Keratinocyte (primary cell): ENCODE results near the gene KATNA1. TPM values are rescaled to one million over a fixed set of nuclear protein-coding genes. Genes with fewer than 3 reads are reported as not detected.

Experiments used
- DNase-seq: peaks from one replicate; pipeline ENCODE4 v3.0.0-alpha.2; 2011; ENCODE audit warnings: low read depth, missing footprints, low spot score
- FAIRE-seq: peaks from 2 replicates; lab custom pipeline; 2011; peaks lifted over from hg19 to GRCh38; lab: Jason Lieb, UNC
- H2AFZ ChIP-seq: 2 replicates; pipeline ENCODE4 v1.6.0; 2012; ENCODE audit warnings: low read length, control low read depth, inconsistent platforms; ENCODE audit not compliant: control insufficient read depth
- H3K27ac ChIP-seq: 2 replicates; pipeline ENCODE4 v1.5.1; 2011; ENCODE audit warnings: low read length; ENCODE audit not compliant: control insufficient read depth, insufficient read depth
- H3K27me3 ChIP-seq: 3 replicates; pipeline ENCODE4 v1.6.0; 2011; ENCODE audit warnings: low read length; ENCODE audit not compliant: control insufficient read depth, insufficient read depth; ENCODE audit errors: extremely low read depth
- H3K36me3 ChIP-seq, 2 experiments: 2 replicates in 1 of 2; 3 replicates in 1 of 2; pipeline ENCODE4 v1.5.1; 2011; ENCODE audit warnings: low read length in 2 of 2, mild to moderate bottlenecking in 1 of 2; ENCODE audit not compliant: control insufficient read depth in 2 of 2, insufficient read depth in 2 of 2; ENCODE audit errors: extremely low read depth in 1 of 2
- H3K4me1 ChIP-seq: 3 replicates; pipeline ENCODE4 v1.5.1; 2011; ENCODE audit warnings: low read length; ENCODE audit not compliant: control insufficient read depth, insufficient read depth; ENCODE audit errors: extremely low read depth
- H3K4me2 ChIP-seq: 3 replicates; pipeline ENCODE4 v1.6.0; 2011; ENCODE audit warnings: low read depth, low read length; ENCODE audit not compliant: control insufficient read depth, insufficient read depth; ENCODE audit errors: extremely low read depth
- H3K4me3 ChIP-seq, 3 experiments: fragments of 200-600 bp in 1 of 3; sonication (generic) in 1 of 3; 2 replicates in 2 of 3; 3 replicates in 1 of 3; pipeline ENCODE4 v1.5.1; 2011 to 2016; ENCODE audit warnings: low read length in 3 of 3, mild to moderate bottlenecking in 3 of 3, control low read depth in 2 of 3, inconsistent platforms in 1 of 3, low read depth in 1 of 3, mixed read lengths in 1 of 3, mixed run types in 1 of 3, moderate library complexity in 1 of 3; ENCODE audit not compliant: control insufficient read depth in 2 of 3, insufficient read depth in 2 of 3; ENCODE audit errors: extremely low read depth in 1 of 3
- H3K79me2 ChIP-seq: 2 replicates; pipeline ENCODE4 v1.6.0; 2012; ENCODE audit warnings: low read length; ENCODE audit not compliant: control insufficient read depth, insufficient read depth
- H3K9ac ChIP-seq: 3 replicates; pipeline ENCODE4 v1.6.0; 2011; ENCODE audit warnings: low read length; ENCODE audit not compliant: control insufficient read depth, insufficient read depth; ENCODE audit errors: extremely low read depth
- H3K9me1 ChIP-seq: 3 replicates; pipeline ENCODE4 v1.6.0; 2011; ENCODE audit warnings: low read length; ENCODE audit not compliant: control insufficient read depth, insufficient read depth; ENCODE audit errors: extremely low read depth
- H3K9me3 ChIP-seq: 2 replicates; pipeline ENCODE4 v1.5.1; 2012; ENCODE audit warnings: low read depth, low read length; ENCODE audit not compliant: control insufficient read depth
- H4K20me1 ChIP-seq: 3 replicates; pipeline ENCODE4 v1.6.0; 2011; ENCODE audit warnings: low read length; ENCODE audit not compliant: control insufficient read depth, insufficient read depth; ENCODE audit errors: extremely low read depth
- EZH2 ChIP-seq: IDR thresholded peaks from one replicate; pipeline ENCODE4 v1.6.1; 2012; ENCODE audit warnings: inconsistent platforms, mild to moderate bottlenecking, low read length, moderate library complexity
- dilution Hi-C: fragments of 300-500 bp; cut with MboI; formaldehyde crosslinking; loops from one replicate; pipeline ENCODE4 v1.7.0; 2020; ENCODE audit warnings: low sequenced_read_pairs; ENCODE audit not compliant: extremely low pct_ligation_motif_present
- polyA plus RNA-seq, 5 experiments: library from polyadenylated mRNA; depleted of rRNA in 3 of 5; stranded (reverse) in 3 of 5; stranded (forward) in 1 of 5; unstranded in 1 of 5; fragments of >200 nt; gene quantifications; 1 replicate in 1 of 5; 2 replicates in 3 of 5; 3 replicates in 1 of 5; pipeline versions ENCODE4 v1.2.1 to v1.2.3, GENCODE V29; 2011 to 2012; ENCODE audit warnings: missing spikeins in 2 of 5, low read depth in 1 of 5, low replicate concordance in 1 of 5
- TF ChIP-seq, protein P1 (sequence below), 3 experiments: IDR thresholded peaks in 1 of 3; conservative IDR thresholded peaks in 1 of 3; optimal IDR thresholded peaks in 1 of 3; 2 replicates in 2 of 3; 3 replicates in 1 of 3; pipeline versions ENCODE3 to v1.5.1; 2011; ENCODE audit warnings: low read length in 3 of 3, mild to moderate bottlenecking in 3 of 3, moderate library complexity in 2 of 3, control low read depth in 1 of 3, inconsistent platforms in 1 of 3; ENCODE audit not compliant: insufficient read depth in 2 of 3; ENCODE audit errors: extremely low read depth in 1 of 3

KATNA1 gene
- polyA plus RNA-seq, 1 donor (not counting 4 experiments of a cell fraction or from before 2014, with no cell fraction given): 36.8 TPM

DNA sequence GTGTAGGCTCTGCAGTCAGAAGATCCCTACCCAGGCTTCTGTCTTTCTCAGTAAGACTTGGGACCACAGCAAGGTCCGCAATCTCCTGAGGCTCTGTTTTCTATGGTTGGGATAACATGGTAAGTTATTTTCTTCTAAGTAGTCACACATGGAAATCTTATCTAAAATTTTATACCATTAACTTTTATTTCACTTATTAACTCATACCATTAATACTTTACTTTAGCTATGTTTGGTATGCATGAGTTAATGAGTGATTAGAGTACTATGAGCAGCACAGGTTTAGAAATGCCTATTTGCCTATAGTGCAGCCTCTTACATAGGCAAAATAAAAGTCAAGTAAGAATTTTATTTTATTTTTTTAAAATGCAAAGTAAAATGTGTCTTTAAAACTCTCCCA, 55.1 kb downstream of the KATNA1 start:
- H3K36me3 ChIP-seq: peaks cover 8 to 16% of the 10 kb centered on the region in 2 experiments
- H3K9ac ChIP-seq: no peak overlapping the region
- no peaks in the 10 kb centered on the region for H3K27me3 ChIP-seq
- no peaks in the 10 kb centered on the region for H3K9me1 ChIP-seq
- dilution Hi-C loops: no loop called here
- no peak overlapping the region for H3K4me3 ChIP-seq
- TF ChIP-seq, protein P1, sequence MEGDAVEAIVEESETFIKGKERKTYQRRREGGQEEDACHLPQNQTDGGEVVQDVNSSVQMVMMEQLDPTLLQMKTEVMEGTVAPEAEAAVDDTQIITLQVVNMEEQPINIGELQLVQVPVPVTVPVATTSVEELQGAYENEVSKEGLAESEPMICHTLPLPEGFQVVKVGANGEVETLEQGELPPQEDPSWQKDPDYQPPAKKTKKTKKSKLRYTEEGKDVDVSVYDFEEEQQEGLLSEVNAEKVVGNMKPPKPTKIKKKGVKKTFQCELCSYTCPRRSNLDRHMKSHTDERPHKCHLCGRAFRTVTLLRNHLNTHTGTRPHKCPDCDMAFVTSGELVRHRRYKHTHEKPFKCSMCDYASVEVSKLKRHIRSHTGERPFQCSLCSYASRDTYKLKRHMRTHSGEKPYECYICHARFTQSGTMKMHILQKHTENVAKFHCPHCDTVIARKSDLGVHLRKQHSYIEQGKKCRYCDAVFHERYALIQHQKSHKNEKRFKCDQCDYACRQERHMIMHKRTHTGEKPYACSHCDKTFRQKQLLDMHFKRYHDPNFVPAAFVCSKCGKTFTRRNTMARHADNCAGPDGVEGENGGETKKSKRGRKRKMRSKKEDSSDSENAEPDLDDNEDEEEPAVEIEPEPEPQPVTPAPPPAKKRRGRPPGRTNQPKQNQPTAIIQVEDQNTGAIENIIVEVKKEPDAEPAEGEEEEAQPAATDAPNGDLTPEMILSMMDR (optimal IDR thresholded peaks at IDR 0.05 in 1 of 3, IDR thresholded peaks at IDR 0.05 in 1 of 3, conservative IDR thresholded peaks at IDR 0.05 in 1 of 3; ENCODE audit: extremely low read depth in 1 of 3, insufficient read depth in 2 of 3, low read length in 3 of 3): no peak
- TF ChIP-seq EZH2: no peak
- H3K9me3 ChIP-seq: no peaks in the 10 kb centered on the region
- no peaks in the 10 kb centered on the region for H3K79me2 ChIP-seq
- no peak overlapping the region for H3K27ac ChIP-seq
- H2AFZ ChIP-seq: no peak overlapping the region
- DNase-seq: no peak
- no peaks in the 10 kb centered on the region for H3K4me1 ChIP-seq
- H3K4me2 ChIP-seq: no peak overlapping the region
- FAIRE-seq: no peak
- no peaks in the 10 kb centered on the region for H4K20me1 ChIP-seq

DNA sequence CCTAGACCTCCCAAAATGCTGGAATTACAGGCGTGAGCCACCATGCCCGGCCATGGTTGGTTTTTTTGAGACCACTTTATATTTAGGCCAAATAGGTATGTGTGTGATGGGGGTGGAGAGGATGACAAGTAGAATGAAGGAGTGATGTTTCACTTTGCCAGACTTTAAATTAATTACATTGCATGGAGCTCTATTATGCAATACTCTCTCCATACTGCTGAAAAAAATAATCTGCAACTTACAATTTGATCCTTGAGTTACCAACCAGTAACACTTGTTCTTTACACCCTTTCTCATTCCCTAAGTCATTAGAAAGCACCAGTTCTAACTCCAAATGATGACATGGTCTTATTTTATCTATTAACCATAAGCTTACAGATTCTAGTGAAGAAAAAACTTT, 55.5 kb downstream of the KATNA1 start:
- Histone ChIP-seq H3K9me1 (no peaks in the 10 kb centered on the region), H3K4me1 (no peaks in the 10 kb centered on the region), H2AFZ (no peak overlapping the region), H3K27me3 (no peaks in the 10 kb centered on the region), H4K20me1 (no peaks in the 10 kb centered on the region), H3K36me3 (peaks cover 8 to 12% of the 10 kb centered on the region in 2 experiments), H3K27ac (no peak overlapping the region), H3K9me3 (no peaks in the 10 kb centered on the region), H3K4me2 (no peak overlapping the region), H3K9ac (no peak overlapping the region), H3K4me3 (no peak overlapping the region), H3K79me2 (no peaks in the 10 kb centered on the region)
- DNase-seq: no peak
- no peak for TF ChIP-seq EZH2
- FAIRE-seq: no peak
- dilution Hi-C loops: no loop called here

DNA sequence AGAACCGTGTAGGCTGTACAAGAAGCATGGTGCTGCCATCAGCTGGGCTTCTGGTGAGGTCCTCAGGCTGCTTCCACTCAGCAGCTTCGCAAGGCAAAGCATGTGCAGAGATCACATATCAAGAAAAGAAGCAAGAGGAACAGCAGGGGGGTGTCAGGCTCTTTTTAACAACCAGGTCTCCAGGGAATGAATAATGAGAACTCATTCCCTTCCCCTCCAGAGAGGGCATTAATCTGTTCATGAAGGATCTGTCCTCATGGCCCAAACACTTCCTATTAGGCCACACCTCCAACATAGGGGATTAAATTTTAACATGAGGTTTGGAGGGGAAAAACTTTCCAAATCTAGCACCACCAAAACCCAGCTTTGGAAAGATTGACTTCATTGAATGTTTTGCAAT, 62.4 kb downstream of the KATNA1 start:
- Histone ChIP-seq H3K36me3 (peaks cover 1 to 6% of the 10 kb centered on the region in 2 experiments), H3K9ac (no peak overlapping the region), H3K9me3 (no peaks in the 10 kb centered on the region), H3K79me2 (no peaks in the 10 kb centered on the region), H3K27me3 (no peaks in the 10 kb centered on the region), H3K4me2 (no peak overlapping the region), H3K4me1 (peaks cover 7% of the 10 kb centered on the region), H3K27ac (no peak overlapping the region), H3K9me1 (no peaks in the 10 kb centered on the region), H2AFZ (no peak overlapping the region), H4K20me1 (no peaks in the 10 kb centered on the region), H3K4me3 (no peak overlapping the region)
- TF ChIP-seq EZH2: no peak
- TF ChIP-seq, protein P1 (optimal IDR thresholded peaks at IDR 0.05 in 1 of 3, IDR thresholded peaks at IDR 0.05 in 1 of 3, conservative IDR thresholded peaks at IDR 0.05 in 1 of 3; ENCODE audit: extremely low read depth in 1 of 3, insufficient read depth in 2 of 3, low read length in 3 of 3): no peak
- dilution Hi-C loops: no loop called here
- FAIRE-seq (no peak), DNase-seq (no peak)
